CD14-positive monocyte (primary cell): ENCODE results near the gene AKAP6. TPM values are rescaled to one million over a fixed set of nuclear protein-coding genes. Genes with fewer than 3 reads are reported as not detected.

Experiments used
- DNase-seq, 3 donors: peaks; one replicate each; pipeline ENCODE4 v3.0.0-alpha.2; 2011 to 2022
- H2AFZ ChIP-seq: 2 replicates; pipeline ENCODE4 v1.6.0; 2012; ENCODE audit warnings: mild to moderate bottlenecking, low read depth, low read length, inconsistent platforms; ENCODE audit not compliant: insufficient read depth, poor library complexity, severe bottlenecking
- H3K27ac ChIP-seq, 2 donors: 1 replicate in 1 of 2; 2 replicates in 1 of 2; pipeline ENCODE4 v1.5.1; 2012 to 2013; ENCODE audit warnings: low read length in 2 of 2, control low read depth in 1 of 2, inconsistent platforms in 1 of 2, low read depth in 1 of 2, mild to moderate bottlenecking in 1 of 2
- H3K27me3 ChIP-seq, 2 donors: one replicate each; pipeline versions ENCODE4 v1.6.0 to v1.6.1; 2011 to 2013; ENCODE audit warnings: low read length in 2 of 2; ENCODE audit not compliant: control insufficient read depth in 2 of 2, insufficient read depth in 2 of 2
- H3K36me3 ChIP-seq, 2 donors: replicated peaks in 1 of 2; 1 replicate in 1 of 2; 2 replicates in 1 of 2; pipeline versions ENCODE4 v1.5.1 to v1.6.1; 2012 to 2013; ENCODE audit warnings: low read length in 2 of 2, control low read depth in 1 of 2, inconsistent platforms in 1 of 2, mild to moderate bottlenecking in 1 of 2; ENCODE audit not compliant: insufficient read depth in 2 of 2, control insufficient read depth in 1 of 2
- H3K4me1 ChIP-seq, 2 donors: 1 replicate in 1 of 2; 2 replicates in 1 of 2; pipeline versions ENCODE4 v1.5.1 to v1.6.1; 2012 to 2013; ENCODE audit warnings: low read length in 2 of 2, control low read depth in 1 of 2, inconsistent platforms in 1 of 2, mild to moderate bottlenecking in 1 of 2, moderate library complexity in 1 of 2; ENCODE audit not compliant: insufficient read depth in 2 of 2, control insufficient read depth in 1 of 2
- H3K4me2 ChIP-seq: replicated peaks from 2 replicates; pipeline ENCODE3; 2012; ENCODE audit warnings: low read length, moderate library complexity, mild to moderate bottlenecking; ENCODE audit not compliant: poor library complexity, severe bottlenecking; ENCODE audit errors: extremely low read depth
- H3K4me3 ChIP-seq, 3 experiments: fragments of 200-600 bp in 1 of 3; sonication (generic) in 1 of 3; replicated peaks in 1 of 3; 1 replicate in 2 of 3; 2 replicates in 1 of 3; pipeline ENCODE4 v1.5.1; 2011 to 2013; ENCODE audit warnings: low read length in 3 of 3, mild to moderate bottlenecking in 3 of 3, control low read depth in 2 of 3, low read depth in 2 of 3, inconsistent platforms in 1 of 3, moderate library complexity in 1 of 3
- H3K79me2 ChIP-seq: 2 replicates; pipeline ENCODE4 v1.6.0; 2012; ENCODE audit warnings: mild to moderate bottlenecking, control low read depth, inconsistent platforms, low read length, moderate library complexity; ENCODE audit not compliant: insufficient read depth
- H3K9ac ChIP-seq: 2 replicates; pipeline ENCODE4 v1.6.0; 2017; ENCODE audit warnings: low read length, mild to moderate bottlenecking; ENCODE audit not compliant: insufficient read depth, poor library complexity, severe bottlenecking
- H3K9me3 ChIP-seq, 2 donors: replicated peaks in 1 of 2; 1 replicate in 1 of 2; 2 replicates in 1 of 2; pipeline versions ENCODE4 v1.5.1 to v1.6.1; 2012 to 2013; ENCODE audit warnings: low read length in 2 of 2, control low read depth in 1 of 2; ENCODE audit not compliant: control insufficient read depth in 1 of 2, insufficient read depth in 1 of 2
- H4K20me1 ChIP-seq: 2 replicates; pipeline ENCODE4 v1.6.0; 2012; ENCODE audit warnings: mild to moderate bottlenecking, low read length, control low read depth, moderate library complexity; ENCODE audit not compliant: insufficient read depth
- H3K27ac Mint-ChIP-seq, 7 donors: one replicate each; pipeline ENCODE4 v1.8.0; 2020; ENCODE audit warnings: mild to moderate bottlenecking in 7 of 7, mixed read lengths in 7 of 7, moderate library complexity in 6 of 7, inconsistent platforms in 2 of 7
- H3K27me3 Mint-ChIP-seq, 3 donors: one replicate each; pipeline ENCODE4 v1.8.0; 2021 to 2022; ENCODE audit warnings: low read depth in 3 of 3, mild to moderate bottlenecking in 3 of 3, mixed read lengths in 3 of 3, moderate library complexity in 3 of 3, inconsistent platforms in 1 of 3
- H3K36me3 Mint-ChIP-seq, 2 donors: one replicate each; pipeline ENCODE4 v1.8.0; 2020; ENCODE audit warnings: mixed read lengths in 2 of 2, inconsistent platforms in 1 of 2, mild to moderate bottlenecking in 1 of 2
- H3K4me1 Mint-ChIP-seq: one replicate; pipeline ENCODE4 v1.8.0; 2020; ENCODE audit warnings: mild to moderate bottlenecking, mixed read lengths
- H3K4me3 Mint-ChIP-seq, 2 donors: one replicate each; pipeline ENCODE4 v1.8.0; 2020; ENCODE audit warnings: mild to moderate bottlenecking in 2 of 2, mixed read lengths in 2 of 2, moderate library complexity in 1 of 2
- H3K9me3 Mint-ChIP-seq, 7 donors: one replicate each; pipeline ENCODE4 v1.8.0; 2020 to 2022; ENCODE audit warnings: mixed read lengths in 7 of 7, mild to moderate bottlenecking in 6 of 7, moderate library complexity in 6 of 7, inconsistent platforms in 2 of 7
- CTCF ChIP-seq: fragments of 200-600 bp; IDR thresholded peaks from one replicate; pipeline ENCODE4 v1.8.0; 2022; ENCODE audit warnings: antibody characterized with exemption, mild to moderate bottlenecking
- WGBS: methylation state at CpG from one replicate; pipeline ENCODE4 v1.1.5; 2013; ENCODE audit warnings: missing lambda C conversion rate; ENCODE audit not compliant: insufficient coverage; 5-methylcytosine and 5-hydroxymethylcytosine counted together
- intact Hi-C, 2 donors: fragments of 100-400 bp; cut with micrococcal nuclease; formaldehyde crosslinking; loops; one replicate each; pipeline versions ENCODE4 v1.15.0 to v1.15.1; 2023
- polyA plus RNA-seq, 3 donors: library from polyadenylated mRNA; depleted of rRNA in 1 of 3; unstranded in 2 of 3; stranded (reverse) in 1 of 3; fragments of 300-500 nt in 2 of 3; fragments of >200 nt in 1 of 3; fragmentation: Illumina TruSeq in 2 of 3; gene quantifications; 1 replicate in 2 of 3; 2 replicates in 1 of 3; pipeline ENCODE4 v1.2.3, GENCODE V29; 2012 to 2021

Gene AKAP6
- polyA plus RNA-seq, 3 donors, result not detected

- no peaks in the 10 kb centered on the region for H3K4me1 Mint-ChIP-seq
- Histone ChIP-seq H3K9me3 (no peaks in the 10 kb centered on the region), H3K4me2 (no peak overlapping the region), H3K79me2 (no peaks in the 10 kb centered on the region), H4K20me1 (no peaks in the 10 kb centered on the region), H3K9ac (no peak overlapping the region), H3K36me3 (no peaks in the 10 kb centered on the region), H3K27me3 (no peaks in the 10 kb centered on the region), H3K4me3 (no peak overlapping the region), H3K27ac (no peak overlapping the region), H2AFZ (no peak overlapping the region), H3K4me1 (no peaks in the 10 kb centered on the region)
- intact Hi-C loops, result no loop called here
- no CpG with 5 or more reads among the region's 1 CpG for WGBS
- no peaks in the 10 kb centered on the region for H3K36me3 Mint-ChIP-seq
- no peak for TF ChIP-seq CTCF
- H3K27ac Mint-ChIP-seq, result no peak overlapping the region
- DNase-seq, result no peak
- H3K4me3 Mint-ChIP-seq, result no peak overlapping the region
- peaks cover 0 to 4% (median 0%) of the 10 kb centered on the region in 7 donors for H3K9me3 Mint-ChIP-seq
- no peaks in the 10 kb centered on the region for H3K27me3 Mint-ChIP-seq
Measured at GRCh38 chr14:32399920-32400319, 70.8 kb downstream of the AKAP6 start.

GRCh38 chr14:32400480-32400879 is 71.4 kb downstream of the AKAP6 start:
- H3K4me1 Mint-ChIP-seq, result no peaks in the 10 kb centered on the region
- WGBS, result no CpG with 5 or more reads among the region's 1 CpG

More at GRCh38 chr14:32400480-32400879, 71.4 kb downstream of the AKAP6 start:
- Histone ChIP-seq H3K36me3 (no peaks in the 10 kb centered on the region), H3K27ac (no peak overlapping the region), H3K9ac (no peak overlapping the region), H3K79me2 (no peaks in the 10 kb centered on the region), H3K27me3 (no peaks in the 10 kb centered on the region), H3K4me1 (no peaks in the 10 kb centered on the region), H3K9me3 (no peaks in the 10 kb centered on the region), H2AFZ (no peak overlapping the region), H4K20me1 (no peaks in the 10 kb centered on the region), H3K4me2 (no peak overlapping the region), H3K4me3 (no peak overlapping the region)
- H3K27ac Mint-ChIP-seq, result no peak overlapping the region
- TF ChIP-seq CTCF, result no peak
- peaks cover 0 to 4% (median 0%) of the 10 kb centered on the region in 7 donors for H3K9me3 Mint-ChIP-seq
- intact Hi-C loops, result no loop called here
- no peaks in the 10 kb centered on the region for H3K27me3 Mint-ChIP-seq
- H3K4me3 Mint-ChIP-seq, result no peak overlapping the region
- H3K36me3 Mint-ChIP-seq, result no peaks in the 10 kb centered on the region
- DNase-seq, result no peak
